ENCODE results near the gene ADSS1. TPM values are rescaled to one million over a fixed set of nuclear protein-coding genes. Genes with fewer than 3 reads are reported as not detected.

ADSS1 gene
- polyA plus RNA-seq, 1 donor (not counting 4 experiments of a cell fraction or from before 2014, with no cell fraction given) = 1.7 TPM

- FAIRE-seq = no peak
- Histone ChIP-seq H3K9me1 (ENCODE audit: control insufficient read depth, extremely low read depth, insufficient read depth, low read length) (no peaks in the 10 kb centered on the region), H3K36me3 (ENCODE audit: control insufficient read depth in 2 of 2, extremely low read depth in 1 of 2, insufficient read depth in 2 of 2, low read length in 2 of 2) (peaks cover 41% of the 10 kb centered on the region in 2 experiments), H3K9ac (ENCODE audit: control insufficient read depth, extremely low read depth, insufficient read depth, low read length) (no peak overlapping the region), H3K4me1 (ENCODE audit: control insufficient read depth, extremely low read depth, insufficient read depth, low read length) (peaks cover 16% of the 10 kb centered on the region), H4K20me1 (ENCODE audit: control insufficient read depth, extremely low read depth, insufficient read depth, low read length) (peaks cover 19% of the 10 kb centered on the region), H3K4me2 (ENCODE audit: control insufficient read depth, extremely low read depth, insufficient read depth, low read depth, low read length) (no peak overlapping the region), H3K9me3 (ENCODE audit: control insufficient read depth, low read depth, low read length) (no peaks in the 10 kb centered on the region), H3K79me2 (ENCODE audit: control insufficient read depth, insufficient read depth, low read length) (peaks cover 56% of the 10 kb centered on the region), H3K27me3 (ENCODE audit: control insufficient read depth, extremely low read depth, insufficient read depth, low read length) (no peaks in the 10 kb centered on the region), H3K27ac (ENCODE audit: control insufficient read depth, insufficient read depth, low read length) (no peak overlapping the region), H2AFZ (ENCODE audit: control insufficient read depth, low read length) (no peak overlapping the region), H3K4me3 (ENCODE audit: control insufficient read depth in 2 of 3, extremely low read depth in 1 of 3, insufficient read depth in 2 of 3, low read depth in 1 of 3, low read length in 3 of 3) (no peak overlapping the region)
- TF ChIP-seq CTCF (optimal IDR thresholded peaks at IDR 0.05 in 1 of 3, IDR thresholded peaks at IDR 0.05 in 1 of 3, conservative IDR thresholded peaks at IDR 0.05 in 1 of 3; ENCODE audit: extremely low read depth in 1 of 3, insufficient read depth in 2 of 3, low read length in 3 of 3) (no peak), EZH2 (IDR thresholded peaks at IDR 0.05; ENCODE audit: low read length) (no peak)
- dilution Hi-C loops (cut with MboI; ENCODE audit: extremely low pct_ligation_motif_present, low sequenced_read_pairs) = no loop called here
- DNase-seq (ENCODE audit: low read depth, low spot score) = no peak
Observed at GRCh38 chr14:104700747-104701217, 23.2 kb upstream of the ADSS1 start.

- H4K20me1 ChIP-seq (ENCODE audit: control insufficient read depth, extremely low read depth, insufficient read depth, low read length) = peaks cover 13% of the 10 kb centered on the region
- no peak overlapping the region for H3K4me2 ChIP-seq (ENCODE audit: control insufficient read depth, extremely low read depth, insufficient read depth, low read depth, low read length)
- DNase-seq (ENCODE audit: low read depth, low spot score) (no peak), FAIRE-seq (no peak)
- peaks cover 39 to 42% of the 10 kb centered on the region in 2 experiments for H3K36me3 ChIP-seq (ENCODE audit: control insufficient read depth in 2 of 2, extremely low read depth in 1 of 2, insufficient read depth in 2 of 2, low read length in 2 of 2)
- no peak overlapping the region for H3K4me3 ChIP-seq (ENCODE audit: control insufficient read depth in 2 of 3, extremely low read depth in 1 of 3, insufficient read depth in 2 of 3, low read depth in 1 of 3, low read length in 3 of 3)
- no peaks in the 10 kb centered on the region for H3K9me1 ChIP-seq (ENCODE audit: control insufficient read depth, extremely low read depth, insufficient read depth, low read length)
- no peak overlapping the region for H3K9ac ChIP-seq (ENCODE audit: control insufficient read depth, extremely low read depth, insufficient read depth, low read length)
- peaks cover 49% of the 10 kb centered on the region for H3K79me2 ChIP-seq (ENCODE audit: control insufficient read depth, insufficient read depth, low read length)
- no peak overlapping the region for H2AFZ ChIP-seq (ENCODE audit: control insufficient read depth, low read length)
- H3K27me3 ChIP-seq (ENCODE audit: control insufficient read depth, extremely low read depth, insufficient read depth, low read length) = no peaks in the 10 kb centered on the region
- TF ChIP-seq EZH2 (IDR thresholded peaks at IDR 0.05; ENCODE audit: low read length) (no peak), CTCF (optimal IDR thresholded peaks at IDR 0.05 in 1 of 3, IDR thresholded peaks at IDR 0.05 in 1 of 3, conservative IDR thresholded peaks at IDR 0.05 in 1 of 3; ENCODE audit: extremely low read depth in 1 of 3, insufficient read depth in 2 of 3, low read length in 3 of 3) (no peak)
- dilution Hi-C loops (cut with MboI; ENCODE audit: extremely low pct_ligation_motif_present, low sequenced_read_pairs) = no loop called here
- no peak overlapping the region for H3K27ac ChIP-seq (ENCODE audit: control insufficient read depth, insufficient read depth, low read length)
- peaks cover 11% of the 10 kb centered on the region for H3K4me1 ChIP-seq (ENCODE audit: control insufficient read depth, extremely low read depth, insufficient read depth, low read length)
- H3K9me3 ChIP-seq (ENCODE audit: control insufficient read depth, low read depth, low read length) = no peaks in the 10 kb centered on the region
Observed at GRCh38 chr14:104701383-104702076, 22.5 kb upstream of the ADSS1 start.

All from keratinocyte (primary cell).